ENCODE results near the gene MTARC1.

- no peak for TF ChIP-seq ZZZ3 (IDR thresholded peaks at IDR 0.05; ENCODE audit: control insufficient read depth, insufficient read length, low read depth)
- TF ChIP-seq, protein P1, sequence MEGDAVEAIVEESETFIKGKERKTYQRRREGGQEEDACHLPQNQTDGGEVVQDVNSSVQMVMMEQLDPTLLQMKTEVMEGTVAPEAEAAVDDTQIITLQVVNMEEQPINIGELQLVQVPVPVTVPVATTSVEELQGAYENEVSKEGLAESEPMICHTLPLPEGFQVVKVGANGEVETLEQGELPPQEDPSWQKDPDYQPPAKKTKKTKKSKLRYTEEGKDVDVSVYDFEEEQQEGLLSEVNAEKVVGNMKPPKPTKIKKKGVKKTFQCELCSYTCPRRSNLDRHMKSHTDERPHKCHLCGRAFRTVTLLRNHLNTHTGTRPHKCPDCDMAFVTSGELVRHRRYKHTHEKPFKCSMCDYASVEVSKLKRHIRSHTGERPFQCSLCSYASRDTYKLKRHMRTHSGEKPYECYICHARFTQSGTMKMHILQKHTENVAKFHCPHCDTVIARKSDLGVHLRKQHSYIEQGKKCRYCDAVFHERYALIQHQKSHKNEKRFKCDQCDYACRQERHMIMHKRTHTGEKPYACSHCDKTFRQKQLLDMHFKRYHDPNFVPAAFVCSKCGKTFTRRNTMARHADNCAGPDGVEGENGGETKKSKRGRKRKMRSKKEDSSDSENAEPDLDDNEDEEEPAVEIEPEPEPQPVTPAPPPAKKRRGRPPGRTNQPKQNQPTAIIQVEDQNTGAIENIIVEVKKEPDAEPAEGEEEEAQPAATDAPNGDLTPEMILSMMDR (IDR thresholded peaks at IDR 0.05 in 2 of 3, conservative IDR thresholded peaks at IDR 0.05 in 1 of 3; ENCODE audit: control insufficient read depth in 2 of 3, extremely low read depth in 1 of 3, insufficient read depth in 1 of 3, low read depth in 3 of 3, low read length in 3 of 3): no peak
These were observed 19.2 kb upstream of the MTARC1 start for GRCh38 chr1:220767312-220768125.

Data from GM12878 (cell line).